NCI-H345 (cell line): ENCODE measurements around the gene GUCY1B1.
A peak's percentile ranks its signal among the peaks of the same experiment; 100 is the strongest.
"Not testable (repeated sequence)": the region's sequence is repeated elsewhere in the genome, so short reads cannot be mapped to it uniquely, and the experiment has no call there.

ENCODE experiments used
- DNase-seq: peaks from one replicate; lab custom pipeline; 2025; lab: John Stamatoyannopoulos, UW

The GUCY1B1 gene

GRCh38 chr4:155762334-155762733 is 3.5 kb downstream of the GUCY1B1 start:
- no peak for DNase-seq

DNA sequence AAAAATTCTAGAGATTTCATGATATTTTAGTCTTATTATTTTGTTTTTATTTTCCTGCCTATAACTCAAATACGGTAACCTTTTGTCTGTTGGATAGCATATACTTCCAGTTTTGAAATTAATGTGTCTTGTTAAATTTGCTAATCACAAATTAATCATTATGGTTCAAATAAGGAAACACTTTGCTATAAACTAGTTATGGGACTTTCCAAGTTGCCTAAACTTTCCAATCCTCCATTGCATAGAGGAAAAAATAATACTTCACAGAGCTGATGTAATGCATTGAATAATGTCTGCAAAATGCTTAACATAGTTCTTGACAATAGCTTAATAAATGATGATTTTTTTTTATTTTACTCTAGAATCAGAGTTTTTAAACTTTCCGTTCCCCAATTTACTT is 4.7 kb downstream of the GUCY1B1 start:
- DNase-seq = no peak

GRCh38 chr4:155765149-155765548 is 6.3 kb downstream of the GUCY1B1 start:
- DNase-seq = no peak

DNA sequence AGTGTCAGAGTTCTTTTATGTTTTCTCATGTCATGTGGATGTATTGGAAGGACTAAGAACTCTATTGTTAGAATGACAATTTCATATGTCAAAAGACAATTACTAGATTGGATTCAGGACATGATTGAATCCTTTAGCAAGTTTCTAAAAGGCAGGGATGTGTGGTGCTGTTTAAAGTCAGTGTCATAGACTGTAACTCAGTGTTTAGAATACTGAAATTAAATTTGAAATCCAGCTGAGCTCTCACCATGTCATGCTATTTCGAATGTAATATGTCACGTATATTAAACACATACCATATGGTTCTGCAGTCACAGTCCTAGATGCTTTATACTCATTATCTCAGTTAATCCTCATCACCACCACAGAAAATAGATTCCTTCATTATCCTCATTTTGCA is 7.8 kb downstream of the GUCY1B1 start:
- DNase-seq = no peak

- DNase-seq = no peak
Observed at GRCh38 chr4:155768370-155768769, 9.5 kb downstream of the GUCY1B1 start.

DNA sequence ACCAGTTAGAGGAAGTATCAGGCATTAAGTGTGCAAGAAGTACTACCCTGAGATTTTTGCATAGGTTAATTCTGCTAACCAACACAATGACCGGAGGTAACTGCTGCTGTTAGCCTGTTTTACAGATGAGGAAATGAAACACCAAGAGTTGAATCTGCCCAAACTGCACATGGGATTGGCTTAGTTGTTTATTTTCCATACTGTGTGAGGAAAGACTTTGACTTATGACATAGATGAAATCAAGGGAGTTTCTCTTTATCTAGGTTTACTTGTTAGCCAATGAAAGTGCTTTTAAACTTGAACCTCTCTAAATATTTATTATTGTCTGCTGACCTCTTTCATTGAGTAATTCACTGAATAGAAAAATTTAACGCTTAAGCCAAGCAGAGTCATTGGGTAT is 10.3 kb downstream of the GUCY1B1 start:
- DNase-seq = no peak

GRCh38 chr4:155772459-155773195 is 13.8 kb downstream of the GUCY1B1 start:
- DNase-seq = no peak

GRCh38 chr4:155773196-155773800 is 14.5 kb downstream of the GUCY1B1 start:
- no peak for DNase-seq

DNA sequence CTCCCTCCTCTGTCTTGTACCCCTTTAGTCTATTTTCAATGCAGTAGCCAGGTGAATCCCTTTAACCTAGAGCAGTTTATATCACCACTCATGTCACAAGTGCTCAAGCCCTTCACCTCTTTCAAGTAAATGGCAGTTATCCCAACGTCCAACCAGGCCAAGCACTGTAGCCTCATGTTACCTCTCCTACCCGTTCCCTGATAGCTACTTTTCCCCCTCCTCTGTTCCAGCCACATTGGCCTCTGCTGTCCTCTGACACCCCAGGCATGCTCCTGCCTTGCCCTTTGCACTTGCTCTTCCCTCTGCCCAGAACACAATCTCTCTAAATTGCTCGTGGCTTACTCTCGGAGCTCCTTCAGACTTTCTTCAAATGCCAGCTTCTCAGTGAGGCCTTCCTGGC is 15.2 kb downstream of the GUCY1B1 start:
- DNase-seq = no peak

DNA sequence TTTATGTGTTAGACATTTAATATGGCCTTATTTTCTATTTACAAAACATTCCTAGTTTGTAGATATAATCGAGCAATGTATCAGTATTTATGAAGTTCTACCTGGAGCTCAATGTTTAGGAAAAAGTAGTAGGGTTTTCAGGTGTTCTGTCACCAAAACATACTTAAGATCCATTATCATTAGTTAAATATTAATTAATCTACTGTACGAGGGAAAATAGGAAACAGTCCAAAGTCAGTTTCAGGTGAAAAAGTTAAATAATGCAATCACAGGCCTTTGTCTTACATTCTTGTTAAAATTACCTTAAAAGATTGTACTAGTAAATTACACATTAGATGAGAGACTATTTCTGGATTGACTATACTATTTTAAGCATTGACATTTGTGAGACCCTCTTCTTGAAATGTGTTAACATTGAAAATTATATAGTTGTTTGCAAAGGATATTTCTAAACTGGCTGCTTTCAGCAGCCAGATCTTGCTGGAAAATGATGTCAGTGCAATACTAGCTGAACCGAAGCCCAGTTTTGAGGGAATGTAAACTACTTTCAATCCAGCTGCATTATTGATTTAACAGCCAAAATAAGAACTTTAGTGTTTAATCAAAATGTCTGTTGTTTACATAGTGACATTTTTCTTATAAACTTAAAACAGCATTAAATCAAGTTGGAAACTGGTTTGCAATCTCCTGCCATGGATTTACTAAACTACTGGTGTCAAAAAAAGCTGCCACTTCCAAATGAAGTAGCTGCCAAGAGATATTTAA is 19.3 kb downstream of the GUCY1B1 start:
- DNase-seq = no peak

DNA sequence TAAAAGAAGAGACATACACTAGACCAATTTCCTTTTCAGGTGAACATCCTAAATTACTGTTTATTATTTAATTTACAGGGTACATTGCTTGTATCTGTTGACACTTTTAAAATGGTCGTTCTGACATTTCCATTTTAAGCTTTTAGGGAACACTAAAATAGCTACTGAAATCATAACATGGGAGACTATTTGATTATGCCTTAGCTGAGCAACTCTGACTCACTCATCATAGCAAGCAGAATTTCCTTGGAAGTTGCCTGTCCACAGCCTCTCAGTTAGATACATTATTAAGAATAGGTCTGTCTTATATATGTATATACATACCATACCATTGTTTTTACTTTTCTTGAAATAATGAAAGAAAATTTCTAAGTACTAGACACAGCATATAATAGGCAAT is 22.0 kb downstream of the GUCY1B1 start:
- no peak for DNase-seq

- DNase-seq = no peak
Observed at GRCh38 chr4:155781249-155781831, 22.5 kb downstream of the GUCY1B1 start.

- no peak for DNase-seq
Observed at GRCh38 chr4:155784637-155785036, 25.8 kb downstream of the GUCY1B1 start.

- DNase-seq = no peak
Observed at GRCh38 chr4:155785828-155786227, 27.0 kb downstream of the GUCY1B1 start.

DNA sequence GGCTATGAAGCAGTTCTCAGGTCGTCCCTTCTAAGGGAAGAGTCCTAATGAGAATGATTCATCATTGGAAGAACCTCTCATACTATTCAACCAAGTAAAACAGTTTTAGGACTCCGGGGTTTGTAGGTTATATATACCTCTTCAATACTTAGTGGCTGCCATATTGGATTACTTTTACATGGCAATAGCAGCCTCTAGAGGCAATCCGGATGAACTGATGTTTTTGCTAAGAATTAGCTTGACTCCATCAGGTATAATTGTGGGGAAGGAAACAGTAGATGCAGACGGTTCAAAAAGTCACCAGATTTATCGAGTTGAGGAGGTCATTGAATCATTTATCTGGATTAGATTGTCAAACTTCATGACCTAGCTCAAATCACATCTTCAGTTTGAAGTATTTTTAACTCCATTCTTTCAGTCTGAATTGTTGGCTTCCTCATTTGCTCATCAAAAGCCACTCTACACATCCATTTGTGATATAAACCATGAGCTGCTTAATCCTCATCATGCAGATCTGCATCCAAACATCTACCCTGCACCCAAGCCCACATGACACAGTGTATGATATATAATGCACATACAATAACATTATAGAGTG is 28.4 kb downstream of the GUCY1B1 start:
- DNase-seq = peak; percentile 50

DNA sequence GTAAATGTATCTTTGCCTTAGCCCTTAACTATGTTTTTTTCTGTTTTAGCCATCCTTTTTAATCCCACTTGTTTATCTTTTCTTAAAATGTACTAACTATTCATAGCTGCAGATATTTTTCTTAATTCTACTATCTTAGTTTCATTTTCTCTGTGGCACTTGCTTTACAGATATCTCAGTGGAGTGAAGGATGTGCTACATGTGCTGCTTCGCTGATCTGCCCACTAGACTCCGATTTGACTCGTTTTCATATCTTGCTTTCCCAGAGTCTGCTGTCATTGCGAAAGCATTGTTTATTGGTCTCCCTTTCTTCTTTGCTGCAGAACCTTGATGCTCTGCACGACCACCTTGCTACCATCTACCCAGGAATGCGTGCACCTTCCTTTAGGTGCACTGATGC is 30.6 kb downstream of the GUCY1B1 start:
- DNase-seq = no peak

GRCh38 chr4:155789982-155790381 is 31.2 kb downstream of the GUCY1B1 start:
- DNase-seq = no peak

DNA sequence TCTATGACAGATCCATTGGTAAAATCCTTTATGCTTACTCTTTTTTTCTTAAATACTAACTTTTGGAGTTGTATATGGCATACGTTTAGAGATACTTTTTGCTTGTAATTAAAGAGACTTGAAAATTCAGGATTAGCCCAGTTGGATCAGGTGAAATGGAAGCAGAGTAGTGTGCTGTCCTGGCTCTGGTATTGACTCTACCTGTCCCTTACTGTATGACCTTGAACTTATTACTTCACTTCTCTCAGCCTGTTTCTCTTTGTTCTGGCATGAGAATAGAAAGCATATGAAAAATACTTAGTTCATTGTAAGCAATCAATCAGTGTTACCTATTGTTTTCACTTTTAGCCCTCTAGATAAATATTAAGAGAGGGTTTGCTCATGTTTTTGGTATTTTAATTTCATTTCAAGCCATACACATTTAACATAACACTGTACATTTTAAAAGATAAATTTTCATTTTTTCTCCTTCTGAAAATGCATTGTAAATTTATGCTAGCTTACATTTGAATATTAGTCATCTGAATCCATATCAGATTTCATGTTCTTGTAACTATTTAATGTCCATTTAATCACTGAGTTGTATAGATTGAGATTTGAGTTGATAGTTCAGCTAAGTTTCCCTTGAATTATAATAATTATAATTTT is 35.9 kb downstream of the GUCY1B1 start:
- no peak for DNase-seq

DNA sequence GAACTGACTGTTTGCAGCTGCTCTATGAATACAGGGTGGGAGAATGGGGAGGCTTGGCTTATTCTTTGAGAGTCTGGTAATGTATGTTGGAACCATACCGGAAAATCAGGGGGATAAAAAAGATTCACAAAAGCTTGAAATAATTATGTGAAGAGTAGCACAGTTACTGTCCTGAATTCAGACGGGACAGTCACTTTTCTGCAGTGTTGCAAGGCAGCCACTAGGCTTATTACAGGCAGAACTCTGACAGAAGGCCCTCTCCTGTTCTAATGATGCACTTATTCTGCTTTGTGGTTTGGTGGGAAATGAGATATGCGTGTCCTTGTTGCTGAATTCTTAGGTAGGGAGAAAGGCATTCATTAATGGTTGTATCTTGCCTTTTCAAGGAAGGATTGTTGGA is 37.2 kb downstream of the GUCY1B1 start:
- no peak for DNase-seq

GRCh38 chr4:155797581-155797980 is 38.8 kb downstream of the GUCY1B1 start:
- DNase-seq = not testable (repeated sequence)

DNA sequence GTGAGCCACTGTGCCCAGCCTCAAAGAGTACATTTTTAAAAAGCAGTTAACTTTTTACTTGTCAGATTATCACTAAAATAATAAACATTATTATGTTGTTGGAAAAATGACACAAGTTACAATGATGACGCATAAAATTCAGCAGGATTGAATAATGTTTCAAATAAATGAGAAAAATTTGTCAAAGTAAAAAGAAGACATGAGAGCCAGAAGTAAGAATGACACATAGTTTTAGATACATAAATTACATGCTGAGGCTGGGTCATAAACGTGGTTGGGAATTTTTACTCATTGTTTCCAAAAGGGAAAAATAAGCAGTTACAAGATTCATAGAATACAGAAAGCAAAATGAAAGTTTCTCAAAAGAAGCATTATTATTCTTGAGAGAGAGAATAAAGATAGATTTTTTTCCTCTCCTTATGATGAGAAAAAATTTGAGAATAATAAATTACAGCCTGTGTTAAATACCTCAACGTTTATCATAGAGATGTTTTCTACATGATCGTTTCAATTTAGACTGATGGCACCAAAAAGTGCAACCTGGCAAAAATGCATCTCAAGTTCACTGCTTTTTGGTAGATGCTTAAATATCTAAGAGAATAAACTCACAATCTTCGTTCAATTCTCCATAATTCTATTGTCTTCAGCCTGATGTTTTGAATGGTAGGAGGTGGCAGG is 40.4 kb downstream of the GUCY1B1 start:
- no peak for DNase-seq
